Esophagus (tissue), 2 donors: ENCODE data around the gene TLE5. TPM values are rescaled to one million over a fixed set of nuclear protein-coding genes. Genes with fewer than 3 reads are reported as not detected.
"Not testable (repeated sequence)": the region's sequence is repeated elsewhere in the genome, so short reads cannot be mapped to it uniquely, and the experiment has no call there.

Experiments used
- H3K27ac ChIP-seq, 2 donors: one replicate each; pipeline ENCODE4 v1.5.1; 2013; ENCODE audit warnings: low read depth in 2 of 2, mild to moderate bottlenecking in 2 of 2, inconsistent platforms in 1 of 2, low read length in 1 of 2, moderate library complexity in 1 of 2
- H3K27me3 ChIP-seq, 2 donors: one replicate each; pipeline ENCODE4 v1.6.1; 2013; ENCODE audit warnings: low read length in 2 of 2, control low read depth in 1 of 2, mild to moderate bottlenecking in 1 of 2; ENCODE audit not compliant: insufficient read depth in 2 of 2, control insufficient read depth in 1 of 2
- H3K36me3 ChIP-seq, 2 donors: one replicate each; pipeline ENCODE4 v1.6.1; 2013; ENCODE audit warnings: low read length in 1 of 2; ENCODE audit not compliant: control insufficient read depth in 2 of 2, insufficient read depth in 2 of 2
- H3K4me1 ChIP-seq, 2 donors: one replicate each; pipeline ENCODE4 v1.6.1; 2013; ENCODE audit warnings: low read length in 1 of 2; ENCODE audit not compliant: control insufficient read depth in 2 of 2, insufficient read depth in 2 of 2
- H3K4me3 ChIP-seq, 2 donors: one replicate each; pipeline ENCODE4 v1.5.1; 2013; ENCODE audit warnings: low read length in 2 of 2, mild to moderate bottlenecking in 2 of 2, low read depth in 1 of 2, moderate library complexity in 1 of 2
- H3K9me3 ChIP-seq, 2 donors: one replicate each; pipeline ENCODE4 v1.6.1; 2013; ENCODE audit warnings: mild to moderate bottlenecking in 2 of 2, low read depth in 1 of 2, low read length in 1 of 2, moderate library complexity in 1 of 2; ENCODE audit not compliant: control insufficient read depth in 2 of 2, insufficient read depth in 1 of 2
- WGBS, 2 donors: extraction: QIAGEN DNeasy Blood & Tissue Kit; methylation state at CpG; one replicate each; pipeline ENCODE4 v1.1.7; 2013; 5-methylcytosine and 5-hydroxymethylcytosine counted together
- polyA plus RNA-seq, 2 donors: library from polyadenylated mRNA; stranded (reverse); fragments of 200-250 nt; gene quantifications; one replicate each; pipeline ENCODE4 v1.2.3, GENCODE V29; 2013
- donor health status: healthy with polysubstance abuse.
- donor health status: Bipolar disorder and iron deficiency.

TLE5 gene
- polyA plus RNA-seq, 2 donors, result 356 to 578 TPM

DNA sequence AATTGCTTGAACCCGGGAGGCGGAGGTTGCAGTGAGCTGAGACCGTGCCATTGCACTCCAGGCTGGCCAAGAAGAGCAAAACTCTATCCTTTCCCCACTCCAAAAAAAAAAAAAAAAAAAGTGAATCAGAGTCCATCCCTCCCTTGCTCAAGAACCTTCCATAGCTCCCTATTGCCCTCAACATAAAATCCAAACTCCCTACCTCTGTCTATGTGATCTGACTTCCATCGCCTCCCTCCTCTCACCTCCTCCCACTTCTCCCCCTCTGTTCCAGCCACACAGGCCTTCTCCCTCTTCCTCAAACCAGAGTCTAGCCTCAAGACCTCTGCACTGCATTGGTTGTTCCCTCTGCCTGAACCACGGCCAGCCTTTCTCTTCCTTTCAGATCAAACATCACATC lies 23.2 kb downstream of the TLE5 start:
- Histone ChIP-seq H3K27ac (no peak overlapping the region), H3K36me3 (no peaks in the 10 kb centered on the region), H3K9me3 (no peaks in the 10 kb centered on the region), H3K4me3 (no peak overlapping the region), H3K4me1 (peaks cover 0 to 4% of the 10 kb centered on the region in 2 donors), H3K27me3 (no peaks in the 10 kb centered on the region)
- 86% methylated on average over 5 of the region's 5 CpGs for WGBS, 2 donors

DNA sequence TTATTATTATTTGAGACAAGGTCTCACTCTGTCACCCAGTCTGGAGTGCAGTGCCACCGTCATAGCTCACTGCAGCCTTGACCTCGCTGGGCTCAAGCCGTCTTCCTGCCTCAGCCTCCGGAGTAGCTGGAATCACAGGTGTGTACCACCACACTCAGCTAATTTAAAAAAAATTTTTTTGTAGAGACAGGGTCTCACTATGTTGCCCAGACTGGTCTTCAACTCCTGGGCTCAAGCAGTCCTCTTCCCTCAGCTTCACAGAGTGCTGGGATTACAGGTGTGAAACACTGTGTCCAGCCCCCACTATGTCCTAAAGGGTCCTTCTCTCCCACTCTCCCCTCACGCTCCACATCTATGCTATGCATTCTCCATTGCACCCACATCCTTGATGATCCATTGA lies 24.1 kb downstream of the TLE5 start:
- no peaks in the 10 kb centered on the region for H3K27me3 ChIP-seq
- H3K4me3 ChIP-seq, result no peak overlapping the region
- no peak overlapping the region for H3K27ac ChIP-seq
- peaks cover 0 to 4% of the 10 kb centered on the region in 2 donors for H3K4me1 ChIP-seq
- 77 to 85% methylated on average over 5 of the region's 5 CpGs for WGBS, 2 donors
- H3K36me3 ChIP-seq, result no peaks in the 10 kb centered on the region
- no peaks in the 10 kb centered on the region for H3K9me3 ChIP-seq

DNA sequence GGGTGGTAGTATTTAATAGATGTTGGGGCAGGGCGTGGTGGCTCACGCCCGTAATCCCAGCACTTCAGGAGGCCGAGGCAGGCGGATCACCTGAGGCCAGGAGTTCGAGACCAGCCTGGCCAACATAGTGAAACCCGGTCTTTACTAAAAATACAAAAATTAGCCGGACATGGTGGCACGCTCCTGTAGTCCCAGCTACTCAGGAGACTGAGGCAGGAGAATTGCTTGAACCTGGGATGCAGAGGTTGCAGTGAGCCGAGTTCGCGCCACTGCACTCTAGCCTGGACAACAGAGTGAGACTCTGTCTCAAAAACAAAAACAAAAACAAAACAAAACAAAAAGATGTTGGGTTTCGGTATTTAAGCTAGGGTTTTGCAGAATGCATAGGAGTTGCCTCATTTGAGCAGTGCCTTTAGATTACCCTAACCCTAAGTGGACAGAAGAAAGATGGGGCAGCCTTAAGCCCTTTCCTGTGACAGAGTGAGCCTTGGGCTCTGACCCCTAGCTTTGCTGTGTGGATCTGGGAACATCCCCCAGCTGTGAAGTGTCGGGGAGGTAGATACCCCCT lies 25.2 kb downstream of the TLE5 start:
- not testable (repeated sequence) for H3K4me1 ChIP-seq, H3K9me3 ChIP-seq, H3K4me3 ChIP-seq, H3K36me3 ChIP-seq, H3K27me3 ChIP-seq
- WGBS, 2 donors, result 68 to 74% methylated on average over 14 of the region's 14 CpGs
- H3K27ac ChIP-seq, result peak overlapping the region in 1 of 2 donors; percentile 99

DNA sequence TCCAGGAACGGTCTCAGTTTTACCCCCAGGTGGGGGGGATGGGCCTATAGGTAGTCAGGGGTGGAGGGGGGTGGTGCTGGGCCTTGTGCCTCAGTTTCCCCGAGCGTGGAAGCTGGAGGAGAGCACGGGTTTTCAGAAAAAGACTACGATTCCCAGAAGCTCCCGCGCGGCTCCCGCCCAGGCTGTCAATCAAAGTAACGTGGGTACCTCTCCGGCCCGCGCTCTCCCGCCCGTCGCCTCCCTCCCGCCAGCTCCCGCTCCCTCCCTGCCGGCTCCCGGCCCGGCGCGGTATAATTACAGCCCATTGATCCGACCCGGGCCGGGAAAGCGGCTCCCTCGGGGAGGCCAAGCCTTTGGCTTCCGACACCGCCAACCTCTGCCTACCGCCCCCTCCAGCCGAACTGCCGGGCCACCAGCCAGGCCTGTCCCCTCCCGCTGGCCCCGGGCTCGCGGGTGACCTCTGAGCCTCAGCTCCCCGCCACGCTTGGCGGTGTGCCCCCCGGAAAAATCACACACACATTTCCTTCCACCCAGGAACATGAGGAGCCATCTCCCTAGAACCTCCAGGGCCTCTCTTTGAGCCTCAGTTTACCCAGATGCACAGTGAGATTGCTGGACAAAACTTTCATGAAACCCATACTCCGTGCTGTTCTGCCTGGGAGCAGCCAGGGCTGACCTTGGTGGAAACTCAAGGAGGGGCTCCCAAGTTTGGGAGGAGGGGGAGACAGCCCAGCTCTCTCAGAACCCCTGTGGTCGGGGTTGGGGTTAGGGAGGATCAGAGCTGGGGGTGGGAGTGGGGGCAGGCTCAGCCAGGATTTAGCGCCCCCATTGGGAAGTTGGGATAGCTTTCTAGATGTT lies 25.9 kb downstream of the TLE5 start:
- Histone ChIP-seq H3K4me1 (peaks cover 0 to 4% of the 10 kb centered on the region in 2 donors), H3K4me3 (peak overlapping the region; percentile 47 to 49), H3K36me3 (no peaks in the 10 kb centered on the region), H3K27me3 (no peaks in the 10 kb centered on the region), H3K9me3 (no peaks in the 10 kb centered on the region), H3K27ac (peak overlapping the region; percentile 94 to 99)
- WGBS, 2 donors, result 1 to 2% methylated on average over 39 to 44 of the region's 44 CpGs

DNA sequence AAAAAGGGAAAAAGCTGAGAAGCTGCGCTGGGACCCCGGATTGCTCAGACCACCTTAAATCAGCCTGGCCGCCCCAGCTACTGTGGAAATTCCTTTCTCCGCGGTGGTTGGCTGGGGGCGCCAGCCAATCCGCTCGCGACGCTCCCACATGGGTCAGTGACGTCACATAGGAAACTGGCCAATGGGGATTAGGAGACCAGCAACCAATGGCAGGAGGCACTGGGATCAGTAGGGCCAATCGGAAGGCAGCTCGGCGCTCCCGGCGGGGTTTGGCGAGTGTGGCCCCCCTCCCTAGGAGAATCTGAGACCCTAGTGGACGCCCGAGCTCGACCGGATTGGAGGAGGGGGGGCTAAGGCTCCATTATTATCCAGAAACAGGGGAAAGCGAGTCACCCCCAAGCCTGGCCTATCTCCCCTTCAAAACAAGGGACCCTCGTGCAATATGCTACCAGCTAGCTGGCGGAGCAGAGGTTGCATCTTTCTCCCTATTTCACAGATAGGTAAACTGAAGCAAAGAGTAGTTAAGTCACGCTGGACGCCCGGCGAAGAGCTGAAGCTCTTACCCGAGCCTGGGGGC lies 26.7 kb downstream of the TLE5 start:
- Histone ChIP-seq H3K27me3 (no peaks in the 10 kb centered on the region), H3K27ac (peak overlapping the region; percentile 94 to 99), H3K4me1 (peaks cover 0 to 4% of the 10 kb centered on the region in 2 donors), H3K4me3 (peak overlapping the region; percentile 47 to 49), H3K9me3 (no peaks in the 10 kb centered on the region), H3K36me3 (no peaks in the 10 kb centered on the region)
- WGBS, 2 donors, result 0 to 1% methylated on average over 29 of the region's 29 CpGs

DNA sequence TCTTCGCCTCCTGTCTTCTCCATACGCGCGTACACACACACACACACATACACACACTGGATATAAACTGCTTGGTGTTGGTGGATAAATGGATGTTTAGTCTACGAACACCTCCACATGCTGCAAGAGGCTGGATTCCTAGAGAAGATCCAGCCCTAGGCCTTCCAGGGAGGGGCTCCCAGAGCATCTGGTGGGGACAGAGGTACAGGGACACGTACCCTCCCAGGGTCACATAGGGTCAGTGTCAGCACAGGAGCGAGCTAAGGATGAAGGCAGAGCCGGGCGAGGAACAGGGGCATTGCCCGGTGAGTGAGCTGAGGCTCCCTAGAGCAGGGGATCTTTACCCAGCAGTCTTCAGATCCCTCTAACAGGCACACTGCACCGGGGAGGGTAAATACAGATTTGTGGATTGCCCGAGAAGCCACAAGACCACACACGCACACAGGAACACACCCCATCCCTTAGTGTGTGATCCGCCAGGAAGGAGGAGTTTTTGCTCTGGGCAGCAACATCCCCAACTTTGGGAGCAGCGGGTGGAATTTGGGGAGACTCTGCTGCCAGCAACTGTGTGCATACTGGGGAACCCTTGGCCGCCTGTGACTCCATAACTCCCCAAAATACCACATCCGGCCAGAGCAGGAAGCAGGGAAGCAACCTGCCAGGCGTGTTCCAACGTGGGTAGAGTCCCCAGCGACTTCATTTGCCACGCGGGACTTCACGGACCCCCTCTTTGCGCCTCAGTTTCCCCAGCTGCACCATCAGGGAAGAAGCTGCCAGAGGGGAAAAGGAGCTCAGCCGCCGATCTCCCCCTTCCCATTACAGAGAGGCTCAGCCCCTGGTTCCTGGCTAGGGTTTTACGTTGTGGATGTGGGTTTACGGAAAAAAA lies 27.4 kb downstream of the TLE5 start:
- H3K27ac ChIP-seq, result peak overlapping the region; percentile 94 to 99

DNA sequence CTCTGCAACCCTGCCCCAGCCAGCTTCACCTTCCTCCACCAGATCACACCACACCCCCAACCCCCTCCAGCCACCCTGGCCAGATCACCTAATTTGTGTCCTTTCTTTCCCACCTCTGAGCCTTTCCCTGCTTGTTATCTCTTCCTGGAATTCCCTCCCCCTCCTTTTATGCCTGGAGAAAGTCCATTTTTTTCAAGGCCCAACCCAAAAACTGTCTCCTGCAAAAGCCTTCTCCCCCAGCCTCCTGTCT lies 28.0 kb downstream of the TLE5 start:
- Histone ChIP-seq H3K36me3 (no peaks in the 10 kb centered on the region), H3K27me3 (no peaks in the 10 kb centered on the region), H3K4me3 (no peak overlapping the region), H3K4me1 (peaks cover 0 to 4% of the 10 kb centered on the region in 2 donors), H3K27ac (peak overlapping the region; percentile 94 to 99), H3K9me3 (no peaks in the 10 kb centered on the region)

More for the DNA sequence above, 27.4 kb downstream of the TLE5 start:
- Histone ChIP-seq H3K4me1 (peaks cover 0 to 4% of the 10 kb centered on the region in 2 donors), H3K36me3 (no peaks in the 10 kb centered on the region), H3K4me3 (peak overlapping the region; percentile 36 to 47), H3K9me3 (no peaks in the 10 kb centered on the region), H3K27me3 (no peaks in the 10 kb centered on the region)
- WGBS, 2 donors, result 9 to 14% methylated on average over 28 of the region's 28 CpGs

DNA sequence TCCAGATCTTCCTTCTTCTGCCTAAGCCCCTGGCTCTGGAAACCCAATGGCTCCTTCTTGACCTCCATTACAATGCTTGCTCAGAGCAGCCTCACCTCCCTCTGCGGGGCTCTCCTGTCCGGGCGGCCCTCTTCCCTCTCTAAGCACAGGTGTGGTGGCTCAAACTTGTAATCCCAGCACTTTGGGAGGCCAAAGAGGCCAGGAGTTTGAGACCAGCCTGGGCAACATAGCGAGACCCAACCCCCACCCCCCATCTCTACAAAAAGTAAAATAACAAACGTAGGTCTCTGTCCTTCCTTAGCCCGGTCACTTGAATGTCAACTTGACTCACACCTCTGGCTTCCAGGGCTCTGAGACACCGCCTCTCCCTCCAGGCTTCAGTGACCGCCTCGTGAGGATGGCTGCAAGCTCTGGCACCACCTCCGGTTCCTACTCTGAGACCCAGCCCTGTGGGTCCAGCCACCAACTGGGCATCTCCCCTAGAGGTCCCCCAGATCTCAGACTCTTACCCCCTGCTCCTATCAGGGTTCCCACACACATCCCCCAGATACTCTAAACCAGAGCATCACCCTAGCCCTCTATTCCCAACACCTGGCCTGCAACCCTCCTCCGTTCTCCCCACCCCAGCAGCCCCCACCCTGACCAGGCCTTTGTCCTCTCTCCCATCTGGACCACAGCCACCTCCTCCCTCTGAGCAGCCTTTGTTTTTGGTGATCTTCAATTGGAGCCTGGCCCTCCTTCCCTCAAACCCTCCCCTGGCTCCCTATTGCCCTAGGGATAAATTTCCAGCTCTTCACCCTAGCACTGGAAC lies 28.5 kb downstream of the TLE5 start:
- H3K36me3 ChIP-seq, result no peaks in the 10 kb centered on the region
- H3K4me1 ChIP-seq, result peaks cover 0 to 4% of the 10 kb centered on the region in 2 donors
- H3K27me3 ChIP-seq, result no peaks in the 10 kb centered on the region
- no peaks in the 10 kb centered on the region for H3K9me3 ChIP-seq
- no peak overlapping the region for H3K27ac ChIP-seq
- WGBS, 2 donors, result 63 to 78% methylated on average over 11 of the region's 11 CpGs
- no peak overlapping the region for H3K4me3 ChIP-seq

DNA sequence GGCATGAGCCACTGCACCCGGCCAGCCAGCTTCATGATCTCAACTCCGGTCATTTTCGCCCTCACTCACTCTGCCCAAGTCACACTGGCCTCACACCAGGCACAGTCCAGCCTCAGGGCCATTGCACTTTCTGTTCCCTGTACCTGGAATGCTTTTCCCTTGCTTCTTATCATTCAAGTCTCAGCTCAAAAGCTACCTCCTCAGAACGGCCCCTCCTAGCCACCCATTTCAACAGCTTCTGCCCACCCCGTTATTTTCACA lies 30.8 kb downstream of the TLE5 start:
- H3K4me1 ChIP-seq, result peaks cover 0 to 4% of the 10 kb centered on the region in 2 donors
- no peaks in the 10 kb centered on the region for H3K36me3 ChIP-seq
- WGBS, 2 donors, result 72% methylated on average over 5 of the region's 5 CpGs
- H3K9me3 ChIP-seq, result no peaks in the 10 kb centered on the region
- H3K27ac ChIP-seq, result no peak overlapping the region
- no peaks in the 10 kb centered on the region for H3K27me3 ChIP-seq
- H3K4me3 ChIP-seq, result no peak overlapping the region
